ENCODE results near the gene ATG7. TPM values are rescaled to one million over a fixed set of nuclear protein-coding genes. Genes with fewer than 3 reads are reported as not detected.
A peak's percentile ranks its signal among the peaks of the same experiment; 100 is the strongest.
"Not testable (repeated sequence)": the region's sequence is repeated elsewhere in the genome, so short reads cannot be mapped to it uniquely, and the experiment has no call there.

ATG7 gene
- total RNA-seq, 1 donor from 2014 or later = 15.6 TPM

DNA sequence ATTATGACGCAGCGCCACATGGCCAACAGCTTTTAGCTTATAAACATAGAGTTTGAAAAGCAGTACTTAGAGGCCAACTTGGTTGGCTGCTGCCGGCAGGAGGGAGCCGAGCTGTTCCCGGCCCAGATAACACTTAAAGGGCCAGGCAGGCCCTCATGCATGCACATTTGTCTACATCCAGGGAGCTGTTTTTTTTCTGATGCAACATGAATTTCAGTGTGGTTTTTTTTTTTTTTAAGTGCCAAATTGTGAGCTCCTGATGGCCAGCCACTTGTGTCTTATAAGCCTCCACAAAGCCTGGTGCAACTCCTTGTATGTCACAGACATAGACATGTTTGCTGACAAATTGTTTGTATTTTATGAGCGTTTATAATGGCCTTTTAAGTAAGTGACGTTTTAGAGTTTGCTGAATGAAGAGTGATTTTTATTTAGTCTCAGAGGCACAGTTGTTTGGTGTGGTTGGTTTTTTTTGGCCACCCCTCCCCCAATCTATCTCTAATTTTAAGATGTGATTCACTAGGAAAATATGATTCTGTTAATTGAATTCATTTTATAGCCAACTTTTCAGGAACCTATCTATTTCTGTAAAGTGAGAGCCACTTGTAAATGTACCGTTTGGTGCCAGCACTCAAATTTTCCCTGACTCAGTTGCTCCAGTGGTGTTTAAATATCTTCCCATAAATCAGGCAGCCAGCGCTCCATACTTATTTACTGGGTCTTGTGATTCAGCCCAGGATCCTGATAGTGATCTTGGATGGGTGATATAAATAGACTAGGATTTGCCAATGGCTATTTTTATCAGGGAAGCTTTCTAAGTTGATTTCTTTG lies 237.2 kb downstream of the ATG7 start:
- ATAC-seq (ENCODE audit: poor library complexity) (peak; percentile 97), DNase-seq (peak; percentile 82)
- intact Hi-C loops (cut with DNase I) = no loop called here

DNA sequence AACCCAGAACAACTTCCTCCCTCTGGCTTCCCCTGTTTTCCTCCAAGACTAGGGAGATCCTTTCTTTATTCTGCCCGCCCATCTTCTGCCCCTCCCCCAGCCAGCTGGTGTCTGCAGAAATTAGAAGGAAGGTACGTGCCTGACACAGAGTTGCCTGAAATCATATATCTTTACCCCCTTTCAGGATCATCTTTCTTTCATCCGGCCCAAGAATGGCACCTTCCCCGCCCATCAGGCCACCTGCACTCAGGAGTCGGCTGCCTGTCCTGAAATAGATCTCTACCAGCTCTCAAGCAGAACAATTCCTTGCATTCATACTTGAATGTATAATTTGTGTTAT lies 237.8 kb downstream of the ATG7 start:
- intact Hi-C loops (cut with DNase I) = no loop called here
- peak; percentile 56 for DNase-seq
- no peak for ATAC-seq (ENCODE audit: poor library complexity)

DNA sequence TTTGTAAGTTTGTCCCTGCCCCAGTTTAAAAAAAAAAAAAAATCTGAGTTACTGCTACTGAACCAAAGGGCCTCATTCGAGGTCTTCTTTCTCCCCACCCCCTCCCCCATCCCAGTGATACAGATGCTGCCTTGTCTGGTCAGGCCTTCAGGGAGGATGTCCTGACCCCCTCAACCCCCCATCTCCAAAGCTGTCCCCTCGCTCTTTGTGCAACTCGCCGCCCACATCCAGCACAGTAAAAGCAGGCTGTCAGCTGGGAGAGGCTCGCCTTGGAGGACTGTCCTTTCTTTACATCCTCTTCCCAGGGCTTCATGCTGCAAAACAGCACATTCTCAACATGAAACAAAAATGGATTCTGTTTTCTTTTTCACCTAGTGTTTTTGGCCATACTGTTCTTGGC lies 238.2 kb downstream of the ATG7 start:
- DNase-seq (no peak), ATAC-seq (ENCODE audit: poor library complexity) (no peak)
- intact Hi-C loops (cut with DNase I) = no loop called here

DNA sequence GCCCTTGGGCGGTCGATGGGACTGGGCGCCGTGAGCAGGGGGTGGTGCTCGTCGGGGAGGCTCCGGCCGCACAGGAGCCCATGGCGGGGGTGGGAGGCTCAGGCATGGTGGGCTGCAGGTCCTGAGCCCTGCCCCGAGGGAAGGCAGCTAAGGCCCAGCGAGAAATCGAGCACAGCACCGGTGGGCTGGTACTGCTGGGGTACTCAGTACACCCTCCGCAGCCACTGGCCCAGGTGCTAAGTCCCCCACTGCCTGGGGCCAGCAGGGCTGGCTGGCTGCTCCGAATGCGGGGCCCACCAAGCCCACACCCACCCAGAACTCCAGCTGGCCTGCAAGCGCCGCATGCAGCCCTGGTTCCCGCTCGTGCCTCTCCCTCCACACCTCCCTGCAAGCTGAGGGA lies 239.4 kb downstream of the ATG7 start:
- DNase-seq; ATAC-seq (ENCODE audit: poor library complexity); intact Hi-C loops (cut with DNase I): not testable (repeated sequence)

DNA sequence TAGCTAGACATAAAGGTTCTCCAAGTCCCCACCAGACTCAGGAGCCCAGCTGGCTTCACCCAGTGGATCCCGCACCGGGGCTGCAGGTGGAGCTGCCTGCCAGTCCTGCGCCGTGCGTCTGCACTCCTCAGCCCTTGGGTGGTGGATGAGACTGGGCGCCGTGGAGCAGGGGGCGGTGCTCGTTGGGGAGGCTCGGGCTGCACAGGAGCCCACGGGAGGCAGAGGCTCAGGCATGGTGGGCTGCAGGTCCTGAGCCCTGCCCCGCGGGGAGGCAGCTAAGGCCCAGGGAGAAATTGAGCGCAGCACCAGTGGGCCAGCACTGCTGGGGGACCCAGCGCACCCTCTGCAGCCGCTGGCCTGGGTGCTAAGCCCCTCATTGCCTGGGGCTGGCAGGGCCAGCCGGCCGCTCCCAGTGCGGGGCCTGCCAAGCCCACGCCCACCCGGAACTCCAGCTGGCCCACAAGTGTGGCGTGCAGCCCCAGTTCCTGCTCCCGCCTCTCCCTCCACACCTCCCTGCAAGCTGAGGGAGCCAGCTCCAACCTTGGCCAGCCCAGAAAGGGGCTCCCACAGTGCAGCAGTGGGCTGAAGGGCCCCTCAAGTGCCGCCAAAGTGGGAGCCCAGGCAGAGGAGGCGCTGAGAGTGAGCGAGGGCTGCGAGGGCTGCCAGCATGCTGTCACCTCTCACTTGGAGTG lies 241.1 kb downstream of the ATG7 start:
- ATAC-seq (ENCODE audit: poor library complexity); intact Hi-C loops (cut with DNase I); DNase-seq: not testable (repeated sequence)

DNA sequence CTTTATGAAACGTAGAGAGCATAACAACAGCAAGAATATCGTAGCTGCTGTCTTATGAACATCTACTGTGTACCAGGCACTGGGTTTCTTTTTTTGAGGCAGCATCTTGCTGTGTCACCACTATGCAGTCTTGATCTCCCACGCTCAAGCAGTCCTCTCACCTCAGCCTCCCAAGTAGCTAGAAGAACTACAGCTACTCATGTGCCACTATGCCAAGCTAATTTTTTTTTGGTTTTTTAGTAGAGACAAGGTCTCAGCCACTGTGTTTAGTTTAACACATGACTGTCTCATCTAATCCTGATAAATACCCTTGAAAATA lies 241.6 kb downstream of the ATG7 start:
- DNase-seq (no peak), ATAC-seq (ENCODE audit: poor library complexity) (peak; percentile 28)
- intact Hi-C loops (cut with DNase I) = no loop called here

DNA sequence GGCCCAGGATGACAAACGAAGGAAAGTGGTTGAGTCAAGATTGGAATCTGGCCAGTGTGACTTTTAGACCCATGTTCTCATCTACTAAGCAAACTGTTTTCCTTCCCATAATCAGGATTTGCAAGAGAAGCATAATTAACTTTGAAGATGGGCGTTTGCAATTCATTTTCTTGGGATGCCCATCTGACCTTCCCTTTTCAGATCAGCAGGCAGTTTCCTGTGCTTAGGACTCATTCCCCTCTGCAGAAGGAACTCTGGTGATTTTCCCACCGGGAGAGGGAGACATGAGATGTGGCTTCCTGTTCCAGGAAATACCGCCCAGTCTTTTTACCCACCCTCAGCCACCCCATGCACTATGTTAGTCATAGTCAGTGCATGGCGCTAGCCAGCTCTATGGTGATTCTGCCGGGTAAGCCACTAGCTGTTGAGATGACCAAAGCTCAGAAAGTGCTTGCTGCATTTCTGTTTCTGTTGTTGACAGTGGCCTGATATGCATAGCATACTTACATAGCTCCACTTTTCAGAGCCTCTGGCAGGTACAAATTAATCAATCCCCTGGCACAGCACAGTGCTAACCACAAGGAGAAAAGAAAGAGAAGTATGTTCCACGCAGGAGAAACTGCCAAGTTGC lies 242.1 kb downstream of the ATG7 start:
- DNase-seq (no peak), ATAC-seq (ENCODE audit: poor library complexity) (peak; percentile 72)
- intact Hi-C loops (cut with DNase I) = no loop called here

DNA sequence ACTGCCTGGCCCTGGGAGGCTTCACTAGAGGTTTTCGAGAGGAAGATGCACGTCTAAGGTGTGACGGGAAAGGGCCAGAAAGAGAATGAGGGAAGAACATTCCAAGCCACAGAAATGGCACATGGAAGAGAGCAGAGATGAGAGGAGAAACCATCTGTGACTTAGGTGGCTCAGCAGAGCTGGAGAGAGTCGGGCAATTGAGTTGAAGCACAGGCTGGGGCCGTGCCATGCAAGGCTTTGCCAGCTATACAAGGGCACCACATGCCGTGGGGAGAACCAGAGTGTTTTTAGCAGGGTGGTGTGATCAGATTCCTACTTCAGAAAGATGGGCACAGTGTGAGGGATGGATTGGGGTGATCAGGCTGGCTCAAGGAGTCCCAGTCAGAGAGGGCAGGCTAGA lies 245.4 kb downstream of the ATG7 start:
- no peak for DNase-seq
- intact Hi-C loops (cut with DNase I) = no loop called here
- ATAC-seq (ENCODE audit: poor library complexity) = no peak

DNA sequence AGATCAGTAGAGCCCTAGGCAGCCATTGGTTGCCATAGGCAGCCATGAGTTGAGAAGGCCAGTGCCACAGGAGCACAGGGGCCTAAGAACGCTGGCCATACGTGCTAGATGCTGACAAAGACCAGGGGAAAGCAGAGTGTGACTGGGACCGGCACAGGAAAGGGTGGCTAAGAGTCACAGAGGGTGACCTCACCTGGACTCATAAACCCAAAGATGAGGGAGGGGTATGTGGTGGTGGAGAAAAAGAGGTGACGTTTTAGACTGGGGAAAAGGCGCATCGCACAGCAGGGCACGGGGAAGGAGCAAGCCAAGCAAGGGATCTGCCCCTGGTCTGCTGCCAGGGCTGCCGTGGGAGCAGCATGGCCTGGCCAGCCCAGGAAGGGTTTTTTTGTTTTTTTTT lies 249.0 kb downstream of the ATG7 start:
- DNase-seq (no peak), ATAC-seq (ENCODE audit: poor library complexity) (no peak)
- intact Hi-C loops (cut with DNase I) = no loop called here

DNA sequence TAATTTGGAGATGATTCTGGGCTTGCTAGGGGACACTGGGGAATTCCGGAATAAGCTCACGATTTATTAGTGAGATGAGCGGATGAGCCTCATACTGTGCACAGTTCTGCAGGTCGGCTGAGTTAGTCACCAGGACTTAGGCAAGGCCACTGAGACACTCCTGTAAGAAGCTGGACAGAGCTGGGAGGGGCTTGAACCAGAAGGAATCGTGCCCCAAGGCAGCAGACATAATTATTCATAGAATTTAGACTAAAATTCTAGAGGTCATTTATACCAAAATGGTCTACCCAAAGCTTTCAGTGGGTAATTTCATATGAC lies 250.2 kb downstream of the ATG7 start:
- ATAC-seq (ENCODE audit: poor library complexity) = no peak
- DNase-seq = no peak
- intact Hi-C loops (cut with DNase I) = no loop called here

DNA sequence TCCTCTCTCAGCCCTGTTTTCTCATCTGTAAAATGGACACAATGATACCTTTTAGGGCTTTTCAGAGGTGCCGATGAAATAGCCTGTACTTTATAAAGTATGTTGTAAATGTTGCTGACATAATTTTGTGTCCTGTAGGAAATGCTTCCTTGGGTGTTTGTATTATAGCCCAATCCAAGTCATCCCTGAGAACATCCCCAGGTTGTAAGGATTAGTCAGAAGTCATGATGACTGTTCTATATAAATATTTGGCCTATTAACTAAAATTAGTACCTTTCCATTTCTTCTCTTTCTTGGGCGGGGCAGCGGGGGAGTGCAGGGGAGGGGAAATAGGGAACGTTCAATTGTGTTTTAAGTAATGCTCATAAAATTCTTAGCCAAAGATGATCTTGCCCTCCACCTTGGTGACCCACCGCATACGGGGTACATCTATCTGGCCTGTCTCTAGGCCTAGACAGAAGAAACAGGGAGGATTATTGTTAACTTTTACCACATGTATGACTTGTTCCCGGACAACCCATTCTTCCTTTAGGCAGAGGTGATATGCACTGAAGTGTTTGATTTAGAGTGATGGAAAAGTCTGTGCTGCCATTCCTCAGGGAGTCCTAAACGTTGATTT lies 250.9 kb downstream of the ATG7 start:
- no peak for DNase-seq
- ATAC-seq (ENCODE audit: poor library complexity) = no peak
- intact Hi-C loops (cut with DNase I) = no loop called here

DNA sequence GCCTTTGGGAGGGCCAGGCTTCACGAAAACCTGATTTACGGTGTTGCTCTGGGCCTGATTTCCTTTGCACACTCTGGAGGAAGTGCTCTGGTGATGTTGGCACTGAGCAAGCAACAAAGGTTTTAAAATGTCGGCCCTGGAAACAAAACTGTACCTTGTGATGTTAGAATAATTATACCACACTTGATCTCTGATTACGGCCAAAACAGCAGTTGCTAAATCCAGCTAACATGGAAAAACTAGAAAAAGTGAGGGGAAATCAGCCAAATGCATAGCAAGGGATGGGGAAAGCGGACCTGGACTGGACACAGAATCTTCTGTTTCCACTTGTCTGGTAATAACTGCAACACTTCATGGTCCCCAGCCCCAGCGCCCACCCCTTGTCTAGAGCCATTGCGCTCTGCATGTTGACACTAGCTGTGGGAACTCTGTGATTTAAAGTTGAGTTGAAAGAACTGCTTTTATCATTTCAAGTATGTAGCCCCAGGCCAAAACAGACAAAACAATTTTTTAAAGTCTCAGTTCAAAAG lies 251.4 kb downstream of the ATG7 start:
- intact Hi-C loops (cut with DNase I) = no loop called here
- DNase-seq (no peak), ATAC-seq (ENCODE audit: poor library complexity) (no peak)

DNA sequence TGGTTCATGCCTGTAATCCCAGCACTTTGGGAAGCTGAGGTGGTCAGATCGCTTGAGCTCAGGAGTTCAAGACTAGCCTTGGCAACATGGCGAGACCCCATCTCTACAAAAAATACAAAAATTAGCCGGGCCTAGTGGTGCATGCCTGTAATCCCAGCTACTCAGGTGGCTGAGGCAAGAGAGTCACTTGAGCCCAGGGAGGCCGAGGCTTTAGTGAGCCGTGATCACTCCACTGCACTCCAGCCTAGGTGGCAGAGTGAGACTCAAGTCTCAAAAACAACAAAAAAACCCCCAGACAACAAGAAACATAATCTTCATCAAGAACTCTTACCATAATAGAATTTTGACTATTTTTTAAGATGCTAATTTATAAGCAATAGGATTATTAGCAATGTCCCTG lies 253.9 kb downstream of the ATG7 start:
- intact Hi-C loops (cut with DNase I); ATAC-seq (ENCODE audit: poor library complexity); DNase-seq: not testable (repeated sequence)

DNA sequence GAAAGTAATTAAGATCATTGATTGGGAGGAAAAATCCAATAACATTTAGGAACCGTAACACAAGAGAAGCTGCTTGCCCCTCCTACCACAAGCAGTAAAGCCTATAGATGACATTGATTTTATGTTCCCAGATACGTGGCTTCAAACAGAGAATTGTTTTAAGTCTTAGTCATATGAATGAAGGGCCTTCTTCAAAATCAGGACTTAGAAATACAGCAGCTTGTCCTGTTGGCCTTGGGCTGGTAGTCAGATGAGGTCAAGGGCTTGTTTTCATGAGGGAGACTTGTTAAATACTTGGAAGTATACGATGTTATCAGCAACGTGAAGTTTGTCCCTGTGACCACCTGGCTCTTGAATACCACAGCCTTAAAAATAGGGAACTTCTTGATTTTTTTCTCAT lies 257.1 kb downstream of the ATG7 start:
- intact Hi-C loops (cut with DNase I) = no loop called here
- DNase-seq (no peak), ATAC-seq (ENCODE audit: poor library complexity) (no peak)

DNA sequence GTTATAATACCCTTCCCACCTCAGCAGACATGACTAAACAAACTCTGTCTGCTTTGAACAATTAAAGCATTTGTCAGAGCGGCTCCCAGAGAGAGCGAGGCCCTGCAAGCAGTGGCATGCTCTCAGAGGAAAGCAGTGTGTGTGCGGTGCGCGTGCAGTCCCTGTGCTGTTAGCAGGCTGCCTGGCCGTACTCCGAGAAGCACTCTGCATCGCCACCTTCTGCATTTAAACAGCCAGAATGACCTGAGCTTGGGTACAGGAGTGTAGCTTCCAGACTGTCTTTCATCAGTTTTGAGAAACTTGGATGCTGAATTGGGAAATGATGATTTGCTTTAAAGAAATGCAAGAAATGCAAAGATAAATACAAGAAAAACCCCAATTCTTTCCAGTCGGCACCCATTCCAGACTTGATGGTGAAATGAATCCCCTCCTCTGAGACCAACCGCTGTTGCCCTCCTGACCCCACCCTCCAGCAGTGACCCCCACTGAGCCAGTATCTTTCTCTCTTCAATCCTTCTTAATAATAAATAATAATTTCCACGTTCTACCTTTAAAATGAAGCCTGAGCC lies 258.0 kb downstream of the ATG7 start:
- intact Hi-C loops (cut with DNase I) = no loop called here
- ATAC-seq (ENCODE audit: poor library complexity) (peak; percentile 71), DNase-seq (peak; percentile 72)

DNA sequence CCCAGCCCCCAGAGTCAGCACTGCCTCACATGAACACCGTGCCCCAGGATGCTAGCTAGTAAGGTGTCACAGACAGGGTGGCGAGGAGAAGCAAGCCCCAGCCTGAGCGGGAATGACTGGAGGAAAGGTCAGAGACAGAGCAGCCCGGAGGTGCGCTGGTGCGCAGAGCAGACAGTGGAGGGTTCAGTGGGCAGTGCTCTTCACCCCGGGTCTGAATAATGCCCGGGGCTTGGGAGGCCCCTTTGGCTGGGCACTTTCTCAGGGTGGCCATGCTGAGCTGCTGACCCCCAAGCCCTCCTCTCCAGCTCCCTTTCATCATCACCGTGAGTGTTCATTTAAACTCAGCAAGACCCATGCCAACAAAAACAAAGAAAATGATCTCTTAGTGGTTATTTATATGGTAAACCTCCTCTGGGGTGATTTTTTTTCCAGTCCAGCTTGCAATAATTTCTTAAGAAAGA lies 260.8 kb downstream of the ATG7 start:
- DNase-seq (no peak), ATAC-seq (ENCODE audit: poor library complexity) (no peak)
- intact Hi-C loops (cut with DNase I) = no loop called here

DNA sequence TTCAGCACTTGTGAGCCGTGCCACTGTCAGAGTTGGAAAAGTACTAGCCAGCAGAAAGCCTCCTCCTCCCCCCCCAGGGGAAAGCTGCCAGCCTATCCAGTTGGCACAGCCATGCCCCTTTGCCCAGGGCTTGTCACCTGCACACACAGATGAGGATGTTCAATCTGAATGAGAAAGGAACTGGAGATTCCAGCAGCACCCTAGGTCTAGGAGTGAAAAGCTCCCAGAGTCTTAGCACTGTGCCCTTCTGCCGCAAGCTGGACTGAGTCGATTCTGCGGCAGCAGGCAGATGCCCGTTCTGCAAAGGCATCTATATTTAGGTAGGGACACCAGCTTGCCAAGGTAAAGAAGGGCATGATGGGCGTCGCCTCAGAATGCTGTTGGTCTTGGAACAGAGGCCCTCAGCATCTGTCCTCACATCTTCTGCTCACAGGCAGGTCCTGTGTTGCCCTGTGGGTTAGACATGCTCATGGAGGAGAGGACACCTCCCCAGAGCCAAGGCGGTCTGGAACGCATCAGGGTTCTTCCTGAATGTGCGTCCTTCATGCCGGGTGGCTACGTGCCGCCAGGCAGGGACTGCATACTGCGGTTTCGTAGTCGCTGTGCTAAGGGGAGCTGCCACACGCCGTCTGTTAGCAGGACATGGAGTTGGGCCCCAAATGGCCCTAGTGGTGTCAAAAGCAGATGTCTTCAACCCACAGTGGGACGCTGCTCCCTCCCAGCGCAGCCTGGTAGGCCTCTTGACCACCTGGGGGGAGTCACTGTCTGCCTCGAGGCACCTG lies 262.0 kb downstream of the ATG7 start:
- ATAC-seq (ENCODE audit: poor library complexity) = peak; percentile 83
- intact Hi-C loops (cut with DNase I) = no loop called here

DNA sequence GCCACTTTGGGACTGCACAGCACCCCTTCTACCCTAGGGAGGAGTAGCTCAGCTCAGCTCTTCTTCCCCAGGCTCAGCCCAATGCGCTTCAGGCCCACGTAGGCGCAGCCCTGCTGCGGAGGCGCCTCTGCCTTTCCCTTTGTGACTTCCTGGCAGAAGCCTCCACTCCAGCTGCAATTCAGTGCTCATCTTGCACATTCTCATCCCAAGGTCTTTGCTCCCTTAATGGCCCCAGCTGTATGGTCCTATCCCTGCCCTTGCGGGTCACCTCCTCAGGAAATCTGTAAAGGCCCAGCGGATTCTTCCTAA lies 262.6 kb downstream of the ATG7 start:
- DNase-seq = no peak

More for the DNA sequence above, 262.0 kb downstream of the ATG7 start:
- DNase-seq = no peak

More for the DNA sequence above, 262.6 kb downstream of the ATG7 start:
- intact Hi-C loops (cut with DNase I) = no loop called here
- no peak for ATAC-seq (ENCODE audit: poor library complexity)
